Left forelimb (tissue), 1 donor: ENCODE data around the gene ZKSCAN8.

Source experiments
- DNase-seq: peaks from one replicate; pipeline ENCODE4 v3.0.0-alpha.2; 2018; ENCODE audit warnings: low spot score

The ZKSCAN8 gene

GRCh38 chr6:28139860-28140543 lies 1.7 kb upstream of the ZKSCAN8 start:
- DNase-seq, result no peak

- no peak for DNase-seq
Measured at GRCh38 chr6:28140616-28141015, 1.1 kb upstream of the ZKSCAN8 start.

- DNase-seq, result no peak
Measured at GRCh38 chr6:28142446-28142845, 763 bp downstream of the ZKSCAN8 start.

GRCh38 chr6:28145231-28145630 lies 3.5 kb downstream of the ZKSCAN8 start:
- no peak for DNase-seq

- DNase-seq, result no peak
Measured at GRCh38 chr6:28152531-28152930, 10.8 kb downstream of the ZKSCAN8 start.

GRCh38 chr6:28153546-28153945 lies 11.9 kb downstream of the ZKSCAN8 start:
- DNase-seq, result no peak

- DNase-seq, result no peak
Measured at GRCh38 chr6:28154357-28154756, 12.7 kb downstream of the ZKSCAN8 start.

- no peak for DNase-seq
Measured at GRCh38 chr6:28158318-28158717, 16.6 kb downstream of the ZKSCAN8 start.

- no peak for DNase-seq
Measured at GRCh38 chr6:28159029-28159607, 17.4 kb downstream of the ZKSCAN8 start.

GRCh38 chr6:28160233-28160632 lies 18.6 kb downstream of the ZKSCAN8 start:
- DNase-seq, result no peak

- peak; percentile 86 for DNase-seq
Measured at GRCh38 chr6:28161410-28162079, 19.9 kb downstream of the ZKSCAN8 start.

GRCh38 chr6:28165563-28165962 lies 23.9 kb downstream of the ZKSCAN8 start:
- DNase-seq, result no peak

GRCh38 chr6:28167068-28167467 lies 25.4 kb downstream of the ZKSCAN8 start:
- DNase-seq, result no peak

GRCh38 chr6:28167926-28168325 lies 26.2 kb downstream of the ZKSCAN8 start:
- no peak for DNase-seq

- DNase-seq, result no peak
Measured at GRCh38 chr6:28171271-28171670, 29.6 kb downstream of the ZKSCAN8 start.

GRCh38 chr6:28172006-28172405 lies 30.3 kb downstream of the ZKSCAN8 start:
- DNase-seq, result no peak

- DNase-seq, result no peak
Measured at GRCh38 chr6:28176373-28176772, 34.7 kb downstream of the ZKSCAN8 start.

GRCh38 chr6:28182255-28182654 lies 40.6 kb downstream of the ZKSCAN8 start:
- DNase-seq, result no peak

- no peak for DNase-seq
Measured at GRCh38 chr6:28188111-28188979, 46.7 kb downstream of the ZKSCAN8 start.

- no peak for DNase-seq
Measured at GRCh38 chr6:28200020-28200419, 58.3 kb downstream of the ZKSCAN8 start.

- no peak for DNase-seq
Measured at GRCh38 chr6:28203201-28203600, 61.5 kb downstream of the ZKSCAN8 start.

- no peak for DNase-seq
Measured at GRCh38 chr6:28205879-28206278, 64.2 kb downstream of the ZKSCAN8 start.
